MCF 10A (cell line): ENCODE data around the gene SLC24A3. TPM values are rescaled to one million over a fixed set of nuclear protein-coding genes. Genes with fewer than 3 reads are reported as not detected.

Source experiments
- BruUV-seq: library from RNA; stranded (reverse); fragments of 400-500 nt; replicated peaks from 2 replicates; lab custom pipeline; 2021; lab: Mats Ljungman, UMichigan
- CTCF ChIA-PET: fragments of 300-600 bp; sonication (Branson Sonifier 250); formaldehyde crosslinking; extraction: SDS; loops from one replicate; lab custom pipeline; 2021; ENCODE audit warnings: antibody characterized with exemption, inconsistent platforms; lab: Yijun Ruan, JAX
- POLR2A ChIA-PET: fragments of 300-600, 350-650 bp; sonication (Branson Sonifier 250); formaldehyde crosslinking; extraction: SDS; loops from one replicate; lab custom pipeline; 2020; ENCODE audit warnings: antibody characterized with exemption, inconsistent platforms; lab: Yijun Ruan, JAX
- DNase-seq: peaks from one replicate; pipeline ENCODE4 v3.0.0-alpha.2; 2018; ENCODE audit not compliant: unreplicated experiment
- H3K27ac Mint-ChIP-seq: one replicate; pipeline ENCODE4 v1.8.0; 2022; ENCODE audit warnings: mild to moderate bottlenecking, low read depth, mixed read lengths; ENCODE audit not compliant: unreplicated experiment
- H3K27me3 Mint-ChIP-seq: one replicate; pipeline ENCODE4 v1.8.0; 2022; ENCODE audit warnings: mixed read lengths; ENCODE audit not compliant: insufficient read depth, unreplicated experiment
- H3K36me3 Mint-ChIP-seq: one replicate; pipeline ENCODE4 v1.8.0; 2022; ENCODE audit warnings: mild to moderate bottlenecking, moderate library complexity, mixed read lengths; ENCODE audit not compliant: insufficient read depth, unreplicated experiment
- H3K4me1 Mint-ChIP-seq: one replicate; pipeline ENCODE4 v1.8.0; 2022; ENCODE audit warnings: mixed read lengths; ENCODE audit not compliant: insufficient read depth, unreplicated experiment
- H3K4me3 Mint-ChIP-seq: one replicate; pipeline ENCODE4 v1.8.0; 2022; ENCODE audit warnings: mild to moderate bottlenecking, moderate library complexity, mixed read lengths; ENCODE audit not compliant: unreplicated experiment
- H3K9me3 Mint-ChIP-seq: one replicate; pipeline ENCODE4 v1.8.0; 2022; ENCODE audit warnings: mixed read lengths; ENCODE audit not compliant: unreplicated experiment
- intact Hi-C: fragments of 100-400 bp; cut with micrococcal nuclease; formaldehyde crosslinking; loops from 2 replicates; pipeline ENCODE4 v1.14.1; 2022
- total RNA-seq: library from RNA; stranded (reverse); gene quantifications from 2 replicates; pipeline ENCODE4 v1.2.3, GENCODE V29; 2022
- TF ChIP-seq, protein P1 (sequence below): fragments of 200-600 bp; IDR thresholded peaks from one replicate; pipeline ENCODE4 v1.8.0; 2022; ENCODE audit warnings: antibody characterized with exemption, mild to moderate bottlenecking; ENCODE audit not compliant: unreplicated experiment

SLC24A3 gene
- total RNA-seq, 1 experiment from 2014 or later, result not detected

- peaks cover 18% of the 10 kb centered on the region for H3K9me3 Mint-ChIP-seq
- no peak overlapping the region for H3K27ac Mint-ChIP-seq
- intact Hi-C loops, result no loop called here
- POLR2A ChIA-PET, result no interaction called here
- no peaks in the 10 kb centered on the region for H3K36me3 Mint-ChIP-seq
- H3K4me1 Mint-ChIP-seq, result no peaks in the 10 kb centered on the region
- no peak for DNase-seq
- BruUV-seq, result no TSS peak
- TF ChIP-seq, protein P1, sequence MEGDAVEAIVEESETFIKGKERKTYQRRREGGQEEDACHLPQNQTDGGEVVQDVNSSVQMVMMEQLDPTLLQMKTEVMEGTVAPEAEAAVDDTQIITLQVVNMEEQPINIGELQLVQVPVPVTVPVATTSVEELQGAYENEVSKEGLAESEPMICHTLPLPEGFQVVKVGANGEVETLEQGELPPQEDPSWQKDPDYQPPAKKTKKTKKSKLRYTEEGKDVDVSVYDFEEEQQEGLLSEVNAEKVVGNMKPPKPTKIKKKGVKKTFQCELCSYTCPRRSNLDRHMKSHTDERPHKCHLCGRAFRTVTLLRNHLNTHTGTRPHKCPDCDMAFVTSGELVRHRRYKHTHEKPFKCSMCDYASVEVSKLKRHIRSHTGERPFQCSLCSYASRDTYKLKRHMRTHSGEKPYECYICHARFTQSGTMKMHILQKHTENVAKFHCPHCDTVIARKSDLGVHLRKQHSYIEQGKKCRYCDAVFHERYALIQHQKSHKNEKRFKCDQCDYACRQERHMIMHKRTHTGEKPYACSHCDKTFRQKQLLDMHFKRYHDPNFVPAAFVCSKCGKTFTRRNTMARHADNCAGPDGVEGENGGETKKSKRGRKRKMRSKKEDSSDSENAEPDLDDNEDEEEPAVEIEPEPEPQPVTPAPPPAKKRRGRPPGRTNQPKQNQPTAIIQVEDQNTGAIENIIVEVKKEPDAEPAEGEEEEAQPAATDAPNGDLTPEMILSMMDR, result no peak
- no peak overlapping the region for H3K4me3 Mint-ChIP-seq
- H3K27me3 Mint-ChIP-seq, result no peaks in the 10 kb centered on the region
- CTCF ChIA-PET, result no interaction called here
Measured at GRCh38 chr20:19347943-19348456, 135.6 kb downstream of the SLC24A3 start.

GRCh38 chr20:19348582-19348981 lies 136.1 kb downstream of the SLC24A3 start:
- intact Hi-C loops, result no loop called here
- CTCF ChIA-PET, result no interaction called here
- Mint-ChIP-seq H3K9me3 (peaks cover 18% of the 10 kb centered on the region), H3K27ac (no peak overlapping the region), H3K27me3 (no peaks in the 10 kb centered on the region), H3K4me3 (no peak overlapping the region), H3K36me3 (no peaks in the 10 kb centered on the region), H3K4me1 (no peaks in the 10 kb centered on the region)
- TF ChIP-seq, protein P1, result no peak
- DNase-seq, result no peak
- POLR2A ChIA-PET, result no interaction called here
- BruUV-seq, result no TSS peak

GRCh38 chr20:19349879-19350278 lies 137.4 kb downstream of the SLC24A3 start:
- no peaks in the 10 kb centered on the region for H3K27me3 Mint-ChIP-seq
- ChIA-PET POLR2A (no interaction called here), CTCF (no interaction called here)
- intact Hi-C loops, result no loop called here
- H3K4me1 Mint-ChIP-seq, result no peaks in the 10 kb centered on the region
- H3K27ac Mint-ChIP-seq, result no peak overlapping the region
- DNase-seq, result no peak
- H3K9me3 Mint-ChIP-seq, result peaks cover 7% of the 10 kb centered on the region
- H3K4me3 Mint-ChIP-seq, result no peak overlapping the region
- BruUV-seq, result no TSS peak
- no peaks in the 10 kb centered on the region for H3K36me3 Mint-ChIP-seq
- TF ChIP-seq, protein P1, result no peak

DNA sequence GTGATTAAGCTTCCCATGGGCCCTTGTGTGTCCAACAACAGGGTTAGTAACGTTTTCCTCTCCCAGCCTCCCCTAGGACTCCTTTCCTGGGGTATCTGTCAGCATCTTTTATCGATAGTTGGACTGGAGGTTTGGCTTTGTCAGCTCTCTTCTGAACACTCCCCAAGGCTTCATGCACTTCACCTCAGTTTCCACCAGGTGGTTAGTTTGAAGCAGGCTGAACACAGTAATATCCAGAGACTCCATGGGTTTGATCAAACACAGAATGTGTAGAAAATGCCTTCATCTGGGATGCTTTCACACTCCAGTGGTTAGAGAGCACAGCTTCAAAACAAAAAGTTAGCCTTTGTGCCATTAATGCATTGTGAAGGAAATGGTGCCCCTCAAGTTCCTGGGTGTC lies 139.1 kb downstream of the SLC24A3 start:
- Mint-ChIP-seq H3K27ac (no peak overlapping the region), H3K27me3 (no peaks in the 10 kb centered on the region), H3K36me3 (no peaks in the 10 kb centered on the region), H3K4me1 (no peaks in the 10 kb centered on the region), H3K4me3 (no peak overlapping the region), H3K9me3 (peaks cover 7% of the 10 kb centered on the region)
- ChIA-PET POLR2A (no interaction called here), CTCF (interaction anchor here (0.6 kb wide), 1 partner anchor 11 kb away, joined by 3 read pairs; no protein-coding TSS in a partner anchor)
- intact Hi-C loops, result no loop called here
- no TSS peak for BruUV-seq
- DNase-seq, result no peak
- TF ChIP-seq, protein P1, result no peak
